Keratinocyte (primary cell): ENCODE results near the gene GPRASP3. TPM values are rescaled to one million over a fixed set of nuclear protein-coding genes. Genes with fewer than 3 reads are reported as not detected.

Experiments used
- DNase-seq: peaks from one replicate; pipeline ENCODE4 v3.0.0-alpha.2; 2011; ENCODE audit warnings: low read depth, missing footprints, low spot score
- FAIRE-seq: peaks from 2 replicates; lab custom pipeline; 2011; peaks lifted over from hg19 to GRCh38; lab: Jason Lieb, UNC
- H2AFZ ChIP-seq: 2 replicates; pipeline ENCODE4 v1.6.0; 2012; ENCODE audit warnings: low read length, control low read depth, inconsistent platforms; ENCODE audit not compliant: control insufficient read depth
- H3K27ac ChIP-seq: 2 replicates; pipeline ENCODE4 v1.5.1; 2011; ENCODE audit warnings: low read length; ENCODE audit not compliant: control insufficient read depth, insufficient read depth
- H3K27me3 ChIP-seq: 3 replicates; pipeline ENCODE4 v1.6.0; 2011; ENCODE audit warnings: low read length; ENCODE audit not compliant: control insufficient read depth, insufficient read depth; ENCODE audit errors: extremely low read depth
- H3K36me3 ChIP-seq, 2 experiments: 2 replicates in 1 of 2; 3 replicates in 1 of 2; pipeline ENCODE4 v1.5.1; 2011; ENCODE audit warnings: low read length in 2 of 2, mild to moderate bottlenecking in 1 of 2; ENCODE audit not compliant: control insufficient read depth in 2 of 2, insufficient read depth in 2 of 2; ENCODE audit errors: extremely low read depth in 1 of 2
- H3K4me1 ChIP-seq: 3 replicates; pipeline ENCODE4 v1.5.1; 2011; ENCODE audit warnings: low read length; ENCODE audit not compliant: control insufficient read depth, insufficient read depth; ENCODE audit errors: extremely low read depth
- H3K4me2 ChIP-seq: 3 replicates; pipeline ENCODE4 v1.6.0; 2011; ENCODE audit warnings: low read depth, low read length; ENCODE audit not compliant: control insufficient read depth, insufficient read depth; ENCODE audit errors: extremely low read depth
- H3K4me3 ChIP-seq, 3 experiments: fragments of 200-600 bp in 1 of 3; sonication (generic) in 1 of 3; 2 replicates in 2 of 3; 3 replicates in 1 of 3; pipeline ENCODE4 v1.5.1; 2011 to 2016; ENCODE audit warnings: low read length in 3 of 3, mild to moderate bottlenecking in 3 of 3, control low read depth in 2 of 3, inconsistent platforms in 1 of 3, low read depth in 1 of 3, mixed read lengths in 1 of 3, mixed run types in 1 of 3, moderate library complexity in 1 of 3; ENCODE audit not compliant: control insufficient read depth in 2 of 3, insufficient read depth in 2 of 3; ENCODE audit errors: extremely low read depth in 1 of 3
- H3K79me2 ChIP-seq: 2 replicates; pipeline ENCODE4 v1.6.0; 2012; ENCODE audit warnings: low read length; ENCODE audit not compliant: control insufficient read depth, insufficient read depth
- H3K9ac ChIP-seq: 3 replicates; pipeline ENCODE4 v1.6.0; 2011; ENCODE audit warnings: low read length; ENCODE audit not compliant: control insufficient read depth, insufficient read depth; ENCODE audit errors: extremely low read depth
- H3K9me1 ChIP-seq: 3 replicates; pipeline ENCODE4 v1.6.0; 2011; ENCODE audit warnings: low read length; ENCODE audit not compliant: control insufficient read depth, insufficient read depth; ENCODE audit errors: extremely low read depth
- H3K9me3 ChIP-seq: 2 replicates; pipeline ENCODE4 v1.5.1; 2012; ENCODE audit warnings: low read depth, low read length; ENCODE audit not compliant: control insufficient read depth
- H4K20me1 ChIP-seq: 3 replicates; pipeline ENCODE4 v1.6.0; 2011; ENCODE audit warnings: low read length; ENCODE audit not compliant: control insufficient read depth, insufficient read depth; ENCODE audit errors: extremely low read depth
- CTCF ChIP-seq, 3 experiments: IDR thresholded peaks in 1 of 3; conservative IDR thresholded peaks in 1 of 3; optimal IDR thresholded peaks in 1 of 3; 2 replicates in 2 of 3; 3 replicates in 1 of 3; pipeline versions ENCODE3 to v1.5.1; 2011; ENCODE audit warnings: low read length in 3 of 3, mild to moderate bottlenecking in 3 of 3, moderate library complexity in 2 of 3, control low read depth in 1 of 3, inconsistent platforms in 1 of 3; ENCODE audit not compliant: insufficient read depth in 2 of 3; ENCODE audit errors: extremely low read depth in 1 of 3
- EZH2 ChIP-seq: IDR thresholded peaks from one replicate; pipeline ENCODE4 v1.6.1; 2012; ENCODE audit warnings: inconsistent platforms, mild to moderate bottlenecking, low read length, moderate library complexity
- dilution Hi-C: fragments of 300-500 bp; cut with MboI; formaldehyde crosslinking; loops from one replicate; pipeline ENCODE4 v1.7.0; 2020; ENCODE audit warnings: low sequenced_read_pairs; ENCODE audit not compliant: extremely low pct_ligation_motif_present
- polyA plus RNA-seq, 5 experiments: library from polyadenylated mRNA; depleted of rRNA in 3 of 5; stranded (reverse) in 3 of 5; stranded (forward) in 1 of 5; unstranded in 1 of 5; fragments of >200 nt; gene quantifications; 1 replicate in 1 of 5; 2 replicates in 3 of 5; 3 replicates in 1 of 5; pipeline versions ENCODE4 v1.2.1 to v1.2.3, GENCODE V29; 2011 to 2012; ENCODE audit warnings: missing spikeins in 2 of 5, low read depth in 1 of 5, low replicate concordance in 1 of 5

The GPRASP3 gene
- polyA plus RNA-seq, 1 donor (not counting 4 experiments of a cell fraction or from before 2014, with no cell fraction given): 3.1 TPM

- H3K4me1 ChIP-seq: no peaks in the 10 kb centered on the region
- no peaks in the 10 kb centered on the region for H3K9me3 ChIP-seq
- H4K20me1 ChIP-seq: no peaks in the 10 kb centered on the region
- H3K27me3 ChIP-seq: no peaks in the 10 kb centered on the region
- TF ChIP-seq CTCF (optimal IDR thresholded peaks at IDR 0.05 in 1 of 3, IDR thresholded peaks at IDR 0.05 in 1 of 3, conservative IDR thresholded peaks at IDR 0.05 in 1 of 3; ENCODE audit: extremely low read depth in 1 of 3, insufficient read depth in 2 of 3, low read length in 3 of 3) (no peak), EZH2 (no peak)
- no peak overlapping the region for H3K27ac ChIP-seq
- no peak overlapping the region for H2AFZ ChIP-seq
- no peaks in the 10 kb centered on the region for H3K79me2 ChIP-seq
- FAIRE-seq: no peak
- no peak overlapping the region for H3K4me2 ChIP-seq
- no peaks in the 10 kb centered on the region for H3K9me1 ChIP-seq
- dilution Hi-C loops: no loop called here
- DNase-seq: no peak
- H3K9ac ChIP-seq: no peak overlapping the region
- H3K4me3 ChIP-seq: no peak overlapping the region
- no peaks in the 10 kb centered on the region for H3K36me3 ChIP-seq
These were observed 35.6 kb upstream of the GPRASP3 start for GRCh38 chrX:102684772-102685520.

GRCh38 chrX:102694749-102695148 lies 25.8 kb upstream of the GPRASP3 start:
- Histone ChIP-seq H3K4me1 (no peaks in the 10 kb centered on the region), H3K27me3 (no peaks in the 10 kb centered on the region), H3K9ac (no peak overlapping the region), H3K9me1 (no peaks in the 10 kb centered on the region), H3K36me3 (no peaks in the 10 kb centered on the region), H3K4me3 (no peak overlapping the region), H3K27ac (no peak overlapping the region), H3K9me3 (no peaks in the 10 kb centered on the region), H3K79me2 (no peaks in the 10 kb centered on the region), H3K4me2 (no peak overlapping the region), H4K20me1 (no peaks in the 10 kb centered on the region), H2AFZ (no peak overlapping the region)
- FAIRE-seq (no peak), DNase-seq (no peak)
- TF ChIP-seq EZH2: no peak
- no peak for TF ChIP-seq CTCF (optimal IDR thresholded peaks at IDR 0.05 in 1 of 3, IDR thresholded peaks at IDR 0.05 in 1 of 3, conservative IDR thresholded peaks at IDR 0.05 in 1 of 3; ENCODE audit: extremely low read depth in 1 of 3, insufficient read depth in 2 of 3, low read length in 3 of 3)
- dilution Hi-C loops: no loop called here
